Natural killer cell treated with Interleukin-12 subunit alpha and Interleukin-12 subunit beta and Interleukin-15 and Interleukin-18, amount 100 ng/mL, for 72 hours (primary cell): Measurements from ENCODE around the gene EIF1B. TPM values are rescaled to one million over a fixed set of nuclear protein-coding genes. Genes with fewer than 3 reads are reported as not detected.
A peak's percentile ranks its signal among the peaks of the same experiment; 100 is the strongest.

ENCODE experiments used
- ATAC-seq, 2 donors: fragments of 150-1000 bp; cut with Tn5 transposase in 1 of 2; sonication (Bioruptor Pico), chemical (Tn5 transposase) in 1 of 2; 2 replicates each; pipeline ENCODE4 v1.10.0; 2021
- DNase-seq: peaks from one replicate; pipeline ENCODE4 v3.0.0; 2022; ENCODE audit warnings: low spot score
- H3K27ac Mint-ChIP-seq, 2 donors: 1 replicate in 1 of 2; 2 replicates in 1 of 2; pipeline ENCODE4 v1.8.0; 2022; ENCODE audit warnings: mixed read lengths in 2 of 2, mild to moderate bottlenecking in 1 of 2, moderate library complexity in 1 of 2
- H3K27me3 Mint-ChIP-seq, 2 donors: 1 replicate in 1 of 2; 2 replicates in 1 of 2; pipeline ENCODE4 v1.8.0; 2022; ENCODE audit warnings: mixed read lengths in 2 of 2
- H3K36me3 Mint-ChIP-seq: one replicate; pipeline ENCODE4 v1.8.0; 2022; ENCODE audit warnings: mixed read lengths
- H3K4me1 Mint-ChIP-seq, 2 donors: 1 replicate in 1 of 2; 2 replicates in 1 of 2; pipeline ENCODE4 v1.8.0; 2022; ENCODE audit warnings: low read depth in 2 of 2, mixed read lengths in 2 of 2, mild to moderate bottlenecking in 1 of 2
- H3K4me3 Mint-ChIP-seq: one replicate; pipeline ENCODE4 v1.8.0; 2022; ENCODE audit warnings: mixed read lengths
- H3K9me3 Mint-ChIP-seq: 2 replicates; pipeline ENCODE4 v1.8.0; 2022; ENCODE audit warnings: mixed read lengths
- total RNA-seq, 2 donors: library from RNA; stranded (reverse); gene quantifications; one replicate each; pipeline ENCODE4 v1.2.3, GENCODE V29; 2022

EIF1B gene
- total RNA-seq, 2 donors from 2014 or later, result 33.3 to 45.3 TPM

GRCh38 chr3:40298075-40298474 lies 11.4 kb upstream of the EIF1B start:
- H3K4me3 Mint-ChIP-seq, result no peak overlapping the region
- ATAC-seq, result no peak
- DNase-seq, result no peak
- no peaks in the 10 kb centered on the region for H3K9me3 Mint-ChIP-seq
- peaks cover 4% of the 10 kb centered on the region for H3K36me3 Mint-ChIP-seq
- no peak overlapping the region for H3K27ac Mint-ChIP-seq
- peaks cover 0 to 4% of the 10 kb centered on the region in 2 donors for H3K4me1 Mint-ChIP-seq
- no peaks in the 10 kb centered on the region for H3K27me3 Mint-ChIP-seq

DNA sequence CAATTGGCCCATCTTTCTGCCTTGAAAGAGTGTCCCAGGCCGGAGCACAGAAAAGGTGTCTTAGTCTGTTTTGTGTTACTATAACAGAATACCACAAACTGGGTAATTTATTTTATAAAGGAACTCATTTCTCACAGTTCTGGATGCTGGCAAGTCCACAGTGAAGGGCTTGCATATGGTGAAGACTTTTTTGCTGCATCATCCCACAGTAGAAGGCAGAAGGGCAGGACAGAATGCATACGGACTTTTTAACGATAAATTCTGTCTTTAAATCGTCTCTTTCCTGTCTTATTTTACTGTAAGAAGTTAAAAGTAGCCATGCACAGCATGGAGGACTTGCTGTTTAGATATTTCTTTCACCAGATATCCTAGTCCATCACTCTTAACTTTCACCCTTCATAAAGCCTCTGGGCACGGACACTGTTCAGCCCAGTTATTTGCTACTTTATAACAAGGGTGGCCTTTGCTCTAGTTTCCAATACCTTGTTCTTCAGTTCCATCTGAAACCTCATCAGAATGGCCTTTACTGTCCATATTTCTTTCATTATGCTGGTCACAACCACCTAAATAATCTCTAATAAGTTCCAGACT lies 10.3 kb upstream of the EIF1B start:
- H3K27ac Mint-ChIP-seq, result peak overlapping the region; percentile 5 to 9
- peaks cover 0 to 4% of the 10 kb centered on the region in 2 donors for H3K4me1 Mint-ChIP-seq

DNA sequence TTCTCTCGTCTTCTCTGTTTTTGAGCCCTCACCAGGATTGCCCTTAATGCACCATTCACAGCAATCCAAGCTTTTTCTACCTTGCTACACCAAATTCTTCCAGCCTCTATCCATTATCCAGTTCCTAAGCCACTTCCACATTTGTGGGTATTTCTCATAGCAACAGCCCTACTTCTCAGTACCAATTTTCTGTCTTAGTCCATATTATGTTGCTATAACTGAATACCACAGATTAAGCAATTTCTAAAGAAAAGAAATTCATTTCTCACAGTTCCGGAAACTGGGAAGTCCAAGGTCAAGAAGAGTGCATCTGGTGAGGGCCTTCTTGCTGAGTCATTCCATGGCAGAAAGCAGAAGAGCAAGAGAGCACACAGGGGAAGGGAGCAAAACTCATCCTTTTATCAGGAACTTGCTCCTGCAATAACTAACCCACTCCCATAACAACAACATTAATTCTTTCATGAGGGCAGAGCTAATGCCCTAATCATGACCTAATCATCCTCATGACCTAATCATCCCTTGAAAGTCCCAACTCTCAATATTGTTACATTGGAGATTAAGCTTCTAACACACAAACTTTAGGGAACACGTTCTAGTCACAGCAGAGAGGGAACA lies 9.7 kb upstream of the EIF1B start:
- Mint-ChIP-seq H3K27ac (peak overlapping the region; percentile 5 to 9), H3K9me3 (no peaks in the 10 kb centered on the region), H3K4me3 (peak overlapping the region; percentile 41), H3K36me3 (peaks cover 4% of the 10 kb centered on the region), H3K4me1 (peaks cover 0 to 4% of the 10 kb centered on the region in 2 donors), H3K27me3 (no peaks in the 10 kb centered on the region)
- ATAC-seq (peak; percentile 59 to 68), DNase-seq (no peak)

More for the DNA sequence above, 10.3 kb upstream of the EIF1B start:
- Mint-ChIP-seq H3K9me3 (no peaks in the 10 kb centered on the region), H3K4me3 (peak overlapping the region; percentile 41), H3K36me3 (peaks cover 4% of the 10 kb centered on the region), H3K27me3 (no peaks in the 10 kb centered on the region)
- ATAC-seq (no peak), DNase-seq (no peak)

GRCh38 chr3:40302784-40303183 lies 6.7 kb upstream of the EIF1B start:
- no peak for DNase-seq
- Mint-ChIP-seq H3K9me3 (no peaks in the 10 kb centered on the region), H3K27me3 (no peaks in the 10 kb centered on the region), H3K4me3 (no peak overlapping the region), H3K27ac (no peak overlapping the region), H3K4me1 (peaks cover 0 to 4% of the 10 kb centered on the region in 2 donors), H3K36me3 (peaks cover 4% of the 10 kb centered on the region)
- no peak for ATAC-seq

DNA sequence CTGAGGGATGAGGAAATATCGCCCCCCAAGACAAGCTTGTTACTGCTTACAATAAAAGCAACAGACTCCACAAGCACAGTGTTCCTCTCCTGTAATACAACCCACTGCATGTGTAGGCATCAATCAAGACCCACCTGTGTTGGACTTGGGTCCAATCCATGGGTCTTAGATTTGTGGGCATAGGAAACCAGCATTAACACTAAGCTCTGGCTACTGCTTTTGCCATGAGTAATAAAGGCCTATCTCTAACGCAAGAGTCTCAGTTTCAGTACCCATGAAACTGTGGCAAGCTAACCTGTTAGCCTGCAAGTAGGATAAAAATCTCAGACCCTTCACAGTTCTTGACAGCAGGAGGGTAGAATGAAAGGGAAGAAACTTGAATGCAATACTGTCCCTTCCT lies 5.2 kb upstream of the EIF1B start:
- no peak for DNase-seq
- no peak overlapping the region for H3K27ac Mint-ChIP-seq
- H3K27me3 Mint-ChIP-seq, result no peaks in the 10 kb centered on the region
- peaks cover 4% of the 10 kb centered on the region for H3K36me3 Mint-ChIP-seq
- no peak for ATAC-seq
- H3K4me1 Mint-ChIP-seq, result peaks cover 0 to 8% of the 10 kb centered on the region in 2 donors
- H3K9me3 Mint-ChIP-seq, result no peaks in the 10 kb centered on the region
- no peak overlapping the region for H3K4me3 Mint-ChIP-seq

GRCh38 chr3:40306336-40306735 lies 3.2 kb upstream of the EIF1B start:
- peaks cover 6% of the 10 kb centered on the region for H3K36me3 Mint-ChIP-seq
- no peaks in the 10 kb centered on the region for H3K9me3 Mint-ChIP-seq
- no peaks in the 10 kb centered on the region for H3K27me3 Mint-ChIP-seq
- H3K27ac Mint-ChIP-seq, result no peak overlapping the region
- no peak overlapping the region for H3K4me3 Mint-ChIP-seq
- DNase-seq, result no peak
- H3K4me1 Mint-ChIP-seq, result peaks cover 6 to 11% of the 10 kb centered on the region in 2 donors
- no peak for ATAC-seq

DNA sequence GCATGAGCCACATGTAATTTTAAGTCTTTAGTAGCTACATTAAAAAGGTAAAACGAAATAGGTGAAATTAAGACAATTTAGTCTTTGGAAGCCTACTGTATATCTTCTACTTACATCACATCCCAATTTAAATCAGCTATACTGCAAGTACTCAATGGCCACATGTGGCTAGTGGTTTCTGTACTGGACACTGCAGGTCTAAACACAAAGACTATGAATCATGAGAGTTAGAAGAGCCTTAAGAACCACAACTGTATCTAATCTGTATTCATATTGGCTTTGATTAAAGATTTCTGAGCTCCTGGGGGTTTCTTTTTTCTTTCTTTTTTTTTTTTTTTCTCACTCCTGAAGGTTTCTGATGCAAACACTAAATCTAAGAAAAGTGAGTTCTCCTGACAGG lies 2.3 kb upstream of the EIF1B start:
- no peak for ATAC-seq
- H3K9me3 Mint-ChIP-seq, result no peaks in the 10 kb centered on the region
- H3K36me3 Mint-ChIP-seq, result peaks cover 5% of the 10 kb centered on the region
- peaks cover 6 to 18% of the 10 kb centered on the region in 2 donors for H3K4me1 Mint-ChIP-seq
- no peak overlapping the region for H3K27ac Mint-ChIP-seq
- no peak overlapping the region for H3K4me3 Mint-ChIP-seq
- H3K27me3 Mint-ChIP-seq, result no peaks in the 10 kb centered on the region
- no peak for DNase-seq

DNA sequence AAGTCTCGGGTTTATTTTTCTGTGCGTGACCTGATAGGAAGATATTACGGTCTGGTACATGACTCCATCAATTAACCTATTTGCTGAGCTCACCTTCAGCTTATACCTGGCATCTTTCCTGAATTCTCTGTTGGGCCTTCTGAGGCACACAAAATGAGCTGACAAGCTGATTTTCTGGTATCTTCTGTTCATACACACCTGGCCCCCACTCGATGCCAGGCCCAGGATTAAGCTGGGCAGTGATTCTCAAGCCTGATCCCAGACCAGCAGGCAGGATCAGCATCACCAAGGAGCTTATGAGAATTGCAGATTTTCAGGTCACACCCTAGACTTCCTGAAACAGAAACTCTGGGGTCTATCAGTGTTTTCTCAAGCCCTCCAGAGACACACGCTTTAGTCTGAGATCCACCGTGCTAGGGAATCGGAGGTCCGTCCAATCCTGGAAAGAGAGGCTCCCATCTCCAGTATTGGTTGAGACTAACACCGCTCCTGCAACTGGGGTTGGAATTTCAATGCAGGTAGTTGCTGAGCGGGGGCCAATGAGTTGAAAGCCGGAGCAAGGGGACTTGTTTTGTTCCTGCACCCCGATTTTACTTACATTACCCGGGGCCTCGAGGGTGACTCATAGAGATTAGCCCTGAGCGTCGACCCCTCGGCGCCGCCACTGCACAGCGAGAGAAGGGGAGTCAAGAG lies 636 bp upstream of the EIF1B start:
- Mint-ChIP-seq H3K27me3 (no peaks in the 10 kb centered on the region), H3K4me1 (peaks cover 6 to 18% of the 10 kb centered on the region in 2 donors), H3K4me3 (peak overlapping the region; percentile 100), H3K27ac (peak overlapping the region; percentile 96 to 97), H3K36me3 (peaks cover 5% of the 10 kb centered on the region), H3K9me3 (no peaks in the 10 kb centered on the region)
- DNase-seq, result no peak
- ATAC-seq, result no peak

DNA sequence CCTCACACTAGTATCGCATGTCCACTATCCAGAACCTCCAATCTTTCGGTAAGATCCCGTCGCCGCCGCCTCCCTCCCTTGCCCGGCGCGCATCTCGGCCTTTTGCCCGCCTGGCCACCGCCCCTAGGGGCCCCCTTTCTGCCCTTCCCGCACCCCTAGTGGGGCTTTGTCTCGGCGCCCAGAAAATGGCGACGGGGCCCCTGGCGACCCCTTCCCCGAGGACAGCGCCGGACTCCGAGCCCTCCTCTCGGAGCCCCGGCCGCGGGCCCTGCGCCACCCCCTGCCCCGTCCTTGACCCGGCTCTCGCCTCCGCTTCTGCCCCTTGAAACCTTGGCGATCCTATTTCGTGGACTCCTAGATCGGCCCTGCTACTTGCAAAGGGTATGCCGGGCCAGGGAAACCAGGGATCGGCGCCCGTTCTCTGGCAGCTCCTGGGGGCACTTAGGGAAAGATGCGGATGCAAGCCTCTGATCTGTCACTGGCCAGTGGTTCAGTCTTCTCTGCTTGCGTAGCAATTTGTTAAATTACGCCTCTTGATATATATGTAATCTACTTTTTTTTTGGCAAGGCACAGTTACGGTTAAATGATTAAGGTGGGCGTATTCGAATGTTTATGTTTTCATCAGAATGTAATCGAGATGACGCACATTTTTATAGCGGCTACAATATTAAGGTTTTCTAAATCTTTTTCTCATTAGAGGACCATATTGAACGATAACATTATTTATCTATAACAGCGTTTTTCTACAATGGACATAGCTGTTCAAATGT lies 603 bp downstream of the EIF1B start:
- ATAC-seq, result peak; percentile 50 to 53
- H3K9me3 Mint-ChIP-seq, result no peaks in the 10 kb centered on the region
- peaks cover 6 to 18% of the 10 kb centered on the region in 2 donors for H3K4me1 Mint-ChIP-seq
- DNase-seq, result peak; percentile 67
- peaks cover 5% of the 10 kb centered on the region for H3K36me3 Mint-ChIP-seq
- peak overlapping the region; percentile 100 for H3K4me3 Mint-ChIP-seq
- H3K27me3 Mint-ChIP-seq, result no peaks in the 10 kb centered on the region
- H3K27ac Mint-ChIP-seq, result peak overlapping the region; percentile 96 to 97

GRCh38 chr3:40310705-40311104 lies 1.2 kb downstream of the EIF1B start:
- no peak for ATAC-seq
- Mint-ChIP-seq H3K27me3 (no peaks in the 10 kb centered on the region), H3K36me3 (peaks cover 5% of the 10 kb centered on the region), H3K4me3 (peak overlapping the region; percentile 100), H3K27ac (peak overlapping the region; percentile 96 to 97), H3K4me1 (peaks cover 6 to 18% of the 10 kb centered on the region in 2 donors), H3K9me3 (no peaks in the 10 kb centered on the region)
- no peak for DNase-seq

- Mint-ChIP-seq H3K27me3 (no peaks in the 10 kb centered on the region), H3K9me3 (no peaks in the 10 kb centered on the region), H3K4me3 (no peak overlapping the region), H3K27ac (peak overlapping the region in 1 of 2 donors; percentile 23), H3K36me3 (peaks cover 5% of the 10 kb centered on the region), H3K4me1 (peaks cover 6 to 18% of the 10 kb centered on the region in 2 donors)
- DNase-seq, result no peak
- no peak for ATAC-seq
These were observed 3.2 kb downstream of the EIF1B start for GRCh38 chr3:40312661-40313226.

DNA sequence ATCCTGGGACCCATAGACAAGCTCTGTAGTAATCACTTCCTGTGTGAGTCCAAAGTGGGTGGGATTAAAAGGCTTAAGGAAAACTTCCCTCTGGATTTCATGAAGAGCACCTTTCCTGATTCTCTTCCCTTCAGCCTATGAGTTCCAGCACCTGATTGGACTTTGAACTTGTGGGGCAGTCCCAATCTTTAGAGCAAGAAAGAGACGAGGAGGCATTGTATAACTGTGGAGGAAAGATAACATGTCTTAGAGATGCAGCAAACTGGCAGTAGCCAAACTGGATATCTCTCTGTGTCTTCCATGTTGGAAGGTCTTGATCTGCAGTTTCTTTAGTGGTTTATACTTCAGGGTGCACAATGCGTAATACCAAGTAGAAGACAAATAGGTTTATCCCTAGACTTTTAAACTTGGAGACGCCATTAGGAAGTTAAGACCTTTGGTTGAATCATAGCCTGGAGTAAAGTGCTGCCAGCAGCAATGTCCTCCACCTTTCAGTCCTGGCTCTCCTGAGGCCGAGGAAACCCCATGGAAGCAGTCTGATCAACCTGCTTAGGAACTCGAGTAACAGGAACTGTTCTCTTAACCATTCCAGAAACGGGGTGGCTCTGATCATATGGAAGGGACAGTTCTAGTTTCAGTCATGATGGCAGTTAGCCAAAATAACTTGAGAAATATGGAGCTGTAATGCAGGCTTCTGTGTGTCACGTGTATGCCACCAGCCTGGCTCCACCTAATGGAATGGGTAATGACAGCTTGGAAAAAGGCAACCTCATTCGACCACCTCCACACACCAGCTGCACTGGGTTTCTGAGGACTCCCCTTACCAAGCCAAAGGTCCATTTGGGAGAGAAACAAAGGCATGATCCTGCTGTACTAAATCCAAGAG lies 4.7 kb downstream of the EIF1B start:
- no peak for ATAC-seq
- peaks cover 2 to 18% of the 10 kb centered on the region in 2 donors for H3K4me1 Mint-ChIP-seq
- peaks cover 5% of the 10 kb centered on the region for H3K36me3 Mint-ChIP-seq
- H3K9me3 Mint-ChIP-seq, result no peaks in the 10 kb centered on the region
- no peak overlapping the region for H3K4me3 Mint-ChIP-seq
- no peak for DNase-seq
- H3K27me3 Mint-ChIP-seq, result no peaks in the 10 kb centered on the region
- peak overlapping the region in 1 of 2 donors; percentile 20 for H3K27ac Mint-ChIP-seq
